ENCODE data around the gene FALEC. TPM values are rescaled to one million over a fixed set of nuclear protein-coding genes. Genes with fewer than 3 reads are reported as not detected.
"Not testable (repeated sequence)": the region's sequence is repeated elsewhere in the genome, so short reads cannot be mapped to it uniquely, and the experiment has no call there.

FALEC gene
- total RNA-seq, 2 donors from 2014 or later, result not detected

- intact Hi-C loops (cut with DNase I), result loop anchor here in 1 of 2 donors (1.0 to 5.0 kb wide), 2 partner anchors 17 to 44 kb away; no protein-coding TSS in a partner anchor
- no peak for DNase-seq
- peak; percentile 34 to 64 for ATAC-seq
These were observed 62.9 kb downstream of the FALEC start for GRCh38 chr1:150578272-150579109.

DNA sequence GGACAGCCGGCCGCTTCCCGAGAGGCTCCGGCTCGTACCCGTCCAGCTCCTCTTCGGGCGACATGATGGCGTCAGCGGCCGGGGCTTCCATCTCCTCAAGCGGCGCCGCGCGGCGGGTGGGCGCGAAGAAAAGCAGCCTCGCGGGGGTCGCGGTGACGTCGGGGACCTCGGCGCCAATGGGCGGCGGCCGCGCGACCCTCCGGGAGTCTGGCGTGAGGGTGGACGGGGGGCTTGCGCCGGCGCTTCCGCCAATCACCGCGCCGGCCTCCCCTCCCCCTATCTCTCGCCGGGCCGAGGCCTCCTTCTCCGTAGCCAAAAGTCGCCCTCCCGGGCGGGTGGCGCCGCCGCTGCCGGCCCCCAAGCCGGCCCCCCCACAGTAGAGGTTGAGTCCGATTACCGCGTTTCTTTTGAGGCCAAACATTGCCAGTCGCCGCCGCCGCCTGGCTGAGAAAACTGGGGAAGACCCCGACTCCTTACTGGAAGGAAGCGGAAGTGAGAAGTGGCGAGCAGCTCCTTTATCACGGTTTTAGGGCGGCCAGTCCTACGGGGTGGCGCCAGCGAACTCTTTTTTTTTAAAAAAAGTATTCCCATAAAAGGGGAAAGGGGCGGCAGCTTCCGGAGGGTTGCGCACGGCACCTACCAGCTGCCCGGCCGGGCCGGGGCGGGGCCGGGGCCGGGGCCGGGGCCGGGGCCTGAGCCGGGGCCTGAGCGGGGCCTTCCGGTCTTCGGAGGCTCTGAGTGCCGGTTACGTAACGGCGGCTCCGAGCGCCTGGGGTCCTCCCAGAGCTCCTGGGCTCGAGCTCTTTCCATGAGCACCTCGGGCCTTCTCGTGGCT is 63.8 kb downstream of the FALEC start, which contains the start of gene MCL1:
Gene MCL1 (minus strand): TSS at position 501 of the 835 bp plus-strand sequence. CDS start 80 bp downstream, at position 421.
- DNase-seq (peak; percentile 95), ATAC-seq (peak; percentile 94)
- intact Hi-C loops (cut with DNase I), result loop anchor here in 1 of 2 donors (1.0 to 5.0 kb wide), 2 partner anchors 18 to 43 kb away; no protein-coding TSS in a partner anchor

GRCh38 chr1:150579945-150580642 is 64.5 kb downstream of the FALEC start:
- ATAC-seq, result peak in 1 of 2 donors; percentile 4

GRCh38 chr1:150580966-150581365 is 65.4 kb downstream of the FALEC start:
- DNase-seq, ATAC-seq: not testable (repeated sequence)

More at GRCh38 chr1:150579945-150580642, 64.5 kb downstream of the FALEC start:
- intact Hi-C loops (cut with DNase I), result loop anchor here in 1 of 2 donors (1.0 to 5.0 kb wide), 2 partner anchors 19 to 42 kb away; no protein-coding TSS in a partner anchor
- no peak for DNase-seq

GRCh38 chr1:150581437-150581836 is 65.9 kb downstream of the FALEC start:
- intact Hi-C loops (cut with DNase I); ATAC-seq; DNase-seq: not testable (repeated sequence)

More at GRCh38 chr1:150580966-150581365, 65.4 kb downstream of the FALEC start:
- intact Hi-C loops (cut with DNase I), result not testable (repeated sequence)

GRCh38 chr1:150581962-150582361 is 66.4 kb downstream of the FALEC start:
- DNase-seq; ATAC-seq; intact Hi-C loops (cut with DNase I): not testable (repeated sequence)

- DNase-seq (no peak), ATAC-seq (no peak)
- intact Hi-C loops (cut with DNase I), result no loop called here
These were observed 66.8 kb downstream of the FALEC start for GRCh38 chr1:150582371-150582770.

Small RNA genes lying within 50 kb of the gene (microRNA-seq; reads per million reads assigned to microRNA genes)
- 0 reads per million in 2 donors for gene MIR4257
- gene MIR6878, result 0 to 0.20 reads per million in 2 donors

Other genes starting within 250 kb of the FALEC start
- gene APH1A, start 246.7 kb upstream of the FALEC start, total RNA-seq, result 10 to 100 TPM; 64.3 to 93.1 TPM
- gene C1orf54, start 243.0 kb upstream of the FALEC start, total RNA-seq, result 10 to 100 TPM; 10.1 to 14.0 TPM
- 10 to 100 TPM in 1 of 2 donors, 1 to 10 TPM in 1; 9.8 to 14.1 TPM for gene CIART, start 233.2 kb upstream of the FALEC start, total RNA-seq
- gene MRPS21, start 221.9 kb upstream of the FALEC start, total RNA-seq, result 10 to 100 TPM; 72.6 to 74.3 TPM
- 10 to 100 TPM; 22.1 to 25.1 TPM for gene PRPF3, start 194.2 kb upstream of the FALEC start, total RNA-seq
- gene RPRD2, start 151.6 kb upstream of the FALEC start, total RNA-seq, result 10 to 100 TPM; 22.5 to 24.3 TPM
- gene TARS2, start 28.3 kb upstream of the FALEC start, total RNA-seq, result 10 to 100 TPM; 16.3 to 18.5 TPM
- gene ECM1, start 7.6 kb upstream of the FALEC start, total RNA-seq, result 10 to 100 TPM; 40.6 to 42.2 TPM
- gene ADAMTSL4, start 33.7 kb downstream of the FALEC start, total RNA-seq, result 10 to 100 TPM; 31.5 to 62.5 TPM
- 100 to 1,000 TPM; 103 to 146 TPM for gene MCL1, start 63.9 kb downstream of the FALEC start, total RNA-seq
- gene ENSA, start 113.9 kb downstream of the FALEC start, total RNA-seq, result 100 to 1,000 TPM; 115 to 125 TPM
- gene GOLPH3L, start 181.4 kb downstream of the FALEC start, total RNA-seq, result 10 to 100 TPM; 14.3 to 16.0 TPM
- gene HORMAD1, start 205.1 kb downstream of the FALEC start, total RNA-seq, result under 1 TPM; 0.29 to 0.60 TPM

All from left cardiac atrium (tissue), 4 donors.